ENCODE results near the gene OR2T10.
"Not testable (repeated sequence)": the region's sequence is repeated elsewhere in the genome, so short reads cannot be mapped to it uniquely, and the experiment has no call there.

Gene OR2T10

DNA sequence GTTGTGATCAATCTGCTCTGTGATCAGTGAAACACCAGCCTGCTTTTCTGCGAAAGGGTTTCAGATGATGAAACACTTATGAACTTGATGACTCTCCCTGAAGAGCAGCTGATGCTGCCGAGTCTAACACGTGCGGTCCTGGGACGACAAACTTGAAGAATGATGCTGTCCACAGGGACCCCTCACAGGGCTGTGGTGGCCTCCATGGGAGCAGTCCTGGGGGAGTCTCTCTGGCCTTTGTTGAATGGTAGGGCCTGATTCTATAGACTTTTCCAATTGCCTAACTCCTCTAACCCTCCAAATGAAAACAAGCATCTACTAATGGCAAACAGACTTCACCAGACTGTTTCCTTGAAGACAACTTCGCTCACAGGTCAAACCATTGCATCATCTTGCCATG, at the start of gene OR2T10:
OR2T10 (minus strand) TSS at position 112 of the 400 bp plus-strand sequence. CDS start 3,932 bp downstream, outside the sequence.
- in situ Hi-C loops (cut with HindIII; ENCODE audit: low sequenced_read_pairs): no loop called here

DNA sequence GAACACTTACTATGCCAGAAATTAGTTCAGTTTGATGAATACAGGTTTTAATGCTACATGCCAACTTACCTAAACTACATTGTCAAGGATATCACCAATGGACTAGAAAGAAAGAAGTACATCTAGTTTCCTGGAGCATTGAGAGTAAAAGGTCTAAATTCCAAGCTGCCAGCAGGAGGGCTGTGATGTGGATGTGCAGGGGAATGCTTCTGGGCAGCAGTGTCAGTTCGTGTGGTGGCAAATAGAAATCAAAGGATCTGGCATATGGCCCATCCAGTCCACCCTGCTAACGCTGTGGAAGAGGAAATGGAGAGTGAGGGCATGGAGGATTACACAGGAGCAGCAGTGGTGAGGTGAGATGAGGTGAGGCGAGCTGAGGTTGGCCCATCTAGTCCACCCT, 47.7 kb upstream of the OR2T10 start, which contains the start of gene OR2T35:
OR2T35 (minus strand) TSS at position 101 of the 400 bp plus-strand sequence. CDS start 6,020 bp downstream, outside the sequence.
- in situ Hi-C loops (cut with HindIII; ENCODE audit: low sequenced_read_pairs): not testable (repeated sequence)

DNA sequence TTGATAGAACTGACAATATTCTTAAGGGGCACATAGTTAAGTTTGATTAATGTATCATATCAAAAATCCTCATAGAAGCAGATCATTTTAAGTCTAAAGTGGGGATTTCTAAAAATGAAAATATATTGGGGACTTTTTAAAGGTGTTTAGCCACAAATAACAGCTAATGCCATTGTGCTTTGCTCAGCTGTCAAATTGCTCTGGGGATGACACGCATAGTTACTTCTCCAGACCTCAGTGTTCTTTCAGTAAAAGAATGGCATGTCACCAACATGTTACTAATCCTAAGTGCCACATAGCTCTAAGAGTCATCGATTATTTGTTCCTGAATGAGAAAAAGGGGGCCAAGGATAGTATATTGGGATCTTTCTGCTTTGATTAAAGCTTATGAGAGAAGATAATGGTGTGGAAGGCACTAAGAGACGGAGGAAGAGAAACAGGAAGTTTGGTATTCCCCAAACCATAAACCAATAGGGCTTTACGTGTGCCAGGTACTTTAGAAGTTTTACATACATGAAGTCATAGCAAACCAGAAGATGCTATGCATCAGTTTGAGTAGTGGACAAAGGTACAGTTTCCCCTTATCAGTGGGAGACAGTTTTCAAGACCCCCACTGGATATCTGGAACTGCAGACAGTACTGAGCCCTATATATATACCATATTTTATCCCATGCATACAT, 45.6 kb upstream of the OR2T10 start:
- in situ Hi-C loops (cut with HindIII; ENCODE audit: low sequenced_read_pairs): not testable (repeated sequence)

- in situ Hi-C loops (cut with HindIII; ENCODE audit: low sequenced_read_pairs): not testable (repeated sequence)
Observed at GRCh38 chr1:248641583-248641982, 44.1 kb upstream of the OR2T10 start.

DNA sequence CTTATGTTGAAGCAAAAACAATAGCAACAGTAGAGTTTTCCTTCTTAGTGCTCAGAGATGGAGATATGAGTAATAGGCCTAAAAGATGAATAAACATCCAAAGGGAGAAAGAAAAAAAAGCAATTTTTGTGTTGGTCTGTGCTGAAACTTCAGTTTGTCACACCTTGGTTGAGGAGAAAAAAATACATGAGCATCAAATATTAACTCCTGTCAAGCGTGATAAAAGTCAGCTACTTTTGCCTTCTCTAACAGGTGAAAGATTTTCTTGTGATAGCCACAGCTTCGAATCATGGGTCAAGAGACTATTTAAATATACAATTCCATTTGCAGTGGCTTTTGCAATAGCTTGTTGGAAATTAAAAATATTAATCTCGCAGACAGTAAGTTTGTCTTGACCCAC, 43.4 kb upstream of the OR2T10 start:
- in situ Hi-C loops (cut with HindIII; ENCODE audit: low sequenced_read_pairs): not testable (repeated sequence)

DNA sequence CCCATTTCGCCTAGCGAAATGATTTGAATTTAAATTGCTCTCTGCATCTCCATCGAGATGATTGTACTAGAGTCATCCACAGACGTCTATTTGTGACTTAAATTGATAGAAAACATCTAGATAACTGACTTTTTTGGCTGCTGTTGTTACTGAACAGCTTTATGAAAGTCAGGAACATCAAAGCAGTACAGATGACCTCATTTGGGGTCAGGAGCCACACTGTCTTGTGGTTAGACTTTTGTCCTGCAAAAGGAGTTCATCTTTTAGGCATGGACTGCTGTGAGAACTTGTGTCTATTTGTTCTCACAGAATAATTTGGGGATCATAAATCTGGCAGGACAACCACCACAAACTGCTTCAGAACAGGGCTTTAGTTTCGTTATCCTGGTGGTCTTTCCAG, 42.2 kb upstream of the OR2T10 start:
- in situ Hi-C loops (cut with HindIII; ENCODE audit: low sequenced_read_pairs): not testable (repeated sequence)

DNA sequence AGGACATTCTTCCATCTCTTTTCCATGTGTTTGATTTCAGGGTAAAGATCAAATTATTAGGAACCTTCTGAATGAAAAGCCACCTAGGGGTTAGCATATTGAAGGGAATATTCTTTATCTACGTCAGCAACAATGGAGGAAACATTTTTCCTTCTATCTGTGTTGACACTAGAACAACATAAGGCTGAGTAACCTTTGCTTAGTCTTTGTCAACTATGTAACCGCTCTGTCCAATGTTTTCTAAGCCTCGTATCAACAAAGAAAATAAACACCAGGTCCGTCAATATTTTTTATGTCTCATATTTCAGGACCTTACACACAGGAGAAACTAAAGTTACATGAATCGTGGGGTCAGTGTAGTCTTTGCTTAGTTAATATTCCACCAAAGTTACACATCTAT, 39.1 kb upstream of the OR2T10 start:
- in situ Hi-C loops (cut with HindIII; ENCODE audit: low sequenced_read_pairs): not testable (repeated sequence)

DNA sequence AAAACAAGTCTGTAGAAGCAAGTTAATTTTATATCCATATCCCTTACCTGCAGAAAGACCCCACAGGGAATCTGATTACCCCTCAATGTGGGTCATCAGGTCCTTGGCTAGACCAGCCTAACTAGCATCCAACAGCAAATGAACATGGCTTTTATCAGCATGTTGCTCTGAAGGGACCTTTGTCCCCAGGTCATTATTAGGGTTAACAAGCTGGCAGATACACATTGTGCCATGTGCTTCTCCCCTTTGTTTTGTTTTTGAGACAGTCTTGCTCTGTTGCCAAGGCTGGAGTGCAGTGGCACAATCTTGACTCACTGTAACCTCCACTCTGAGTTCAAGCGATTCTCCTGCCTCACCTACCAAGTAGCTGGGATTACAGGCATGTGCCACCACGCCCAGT, 37.5 kb upstream of the OR2T10 start, which contains the start of gene OR2T11:
OR2T11 (minus strand) TSS at position 101 of the 400 bp plus-strand sequence. CDS start 7,963 bp downstream, outside the sequence.
- in situ Hi-C loops (cut with HindIII; ENCODE audit: low sequenced_read_pairs): not testable (repeated sequence)

DNA sequence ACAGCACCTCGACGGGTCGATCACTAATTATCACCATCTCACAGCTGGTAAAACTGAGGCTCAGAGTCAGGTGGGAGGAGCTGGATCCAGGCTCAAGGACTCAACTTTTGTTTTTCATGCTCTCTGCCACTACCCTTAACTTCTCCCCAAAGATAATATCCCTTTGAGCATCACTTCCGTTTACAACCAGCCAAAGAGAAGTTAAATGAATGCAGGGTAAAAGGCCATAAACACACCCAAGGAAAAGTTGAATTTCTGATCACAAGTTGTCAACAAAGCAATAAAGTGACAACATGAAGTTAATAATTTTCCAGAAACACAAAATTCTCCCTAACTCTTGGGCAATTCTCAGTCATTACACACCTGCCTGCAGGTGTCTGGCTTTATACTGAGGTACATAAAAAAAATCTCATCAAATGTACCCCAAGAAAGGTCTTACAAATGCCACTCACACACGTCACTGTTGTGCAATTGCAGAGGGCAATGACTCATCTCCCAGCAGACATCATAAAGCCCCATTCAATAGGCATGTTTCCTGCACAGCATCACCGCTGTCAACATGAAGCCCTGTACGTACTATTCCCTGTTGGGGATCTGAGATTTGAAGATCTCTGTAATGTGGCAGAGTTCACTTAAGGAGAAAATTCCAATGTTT, 34.0 kb upstream of the OR2T10 start:
- in situ Hi-C loops (cut with HindIII; ENCODE audit: low sequenced_read_pairs): no loop called here

- in situ Hi-C loops (cut with HindIII; ENCODE audit: low sequenced_read_pairs): no loop called here
Observed at GRCh38 chr1:248630551-248630950, 33.1 kb upstream of the OR2T10 start.

- in situ Hi-C loops (cut with HindIII; ENCODE audit: low sequenced_read_pairs): no loop called here
Observed at GRCh38 chr1:248627971-248628844, 30.7 kb upstream of the OR2T10 start.

GRCh38 chr1:248625971-248626370, 28.5 kb upstream of the OR2T10 start:
- in situ Hi-C loops (cut with HindIII; ENCODE audit: low sequenced_read_pairs): no loop called here

DNA sequence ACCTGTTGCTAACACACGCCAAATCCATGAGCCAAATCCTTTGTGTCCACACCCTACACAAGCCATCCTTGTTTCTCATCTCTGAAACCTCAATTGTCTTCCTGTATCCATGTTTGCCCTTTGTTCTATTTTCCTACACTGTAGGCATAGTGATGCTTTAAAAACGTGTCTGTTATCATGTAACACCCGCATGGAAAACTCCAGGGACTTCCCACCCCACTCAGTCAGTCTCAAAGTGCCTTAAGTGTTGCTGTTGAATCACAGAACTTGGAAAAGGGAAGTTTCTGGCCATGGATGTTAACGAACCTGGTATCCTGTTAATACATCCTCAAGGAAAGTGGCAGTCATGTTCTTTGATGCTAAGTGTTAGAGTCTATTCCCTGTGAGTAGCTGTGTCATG, 27.7 kb upstream of the OR2T10 start:
- in situ Hi-C loops (cut with HindIII; ENCODE audit: low sequenced_read_pairs): no loop called here

- in situ Hi-C loops (cut with HindIII; ENCODE audit: low sequenced_read_pairs): no loop called here
Observed at GRCh38 chr1:248622570-248623001, 25.1 kb upstream of the OR2T10 start.

- in situ Hi-C loops (cut with HindIII; ENCODE audit: low sequenced_read_pairs): no loop called here
Observed at GRCh38 chr1:248621770-248622169, 24.3 kb upstream of the OR2T10 start.

DNA sequence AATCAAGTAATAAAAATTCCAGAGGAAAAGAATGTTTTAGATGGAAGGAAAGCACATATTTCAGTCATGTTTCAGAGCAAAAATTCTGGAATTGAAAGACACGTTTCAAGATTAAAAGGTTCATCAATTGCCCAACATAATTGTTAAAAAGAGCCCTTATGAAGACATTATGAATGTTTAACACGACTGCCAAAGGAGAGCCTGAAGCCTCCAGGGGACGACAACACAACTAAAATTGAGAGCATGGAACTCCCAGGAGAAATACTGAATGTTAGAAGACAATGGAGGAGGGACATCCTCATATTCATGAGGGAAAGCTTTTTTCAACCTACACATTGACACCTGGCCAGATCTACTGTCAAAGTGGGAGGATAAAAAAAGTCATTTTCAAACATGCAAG, 21.4 kb upstream of the OR2T10 start:
- in situ Hi-C loops (cut with HindIII; ENCODE audit: low sequenced_read_pairs): no loop called here

DNA sequence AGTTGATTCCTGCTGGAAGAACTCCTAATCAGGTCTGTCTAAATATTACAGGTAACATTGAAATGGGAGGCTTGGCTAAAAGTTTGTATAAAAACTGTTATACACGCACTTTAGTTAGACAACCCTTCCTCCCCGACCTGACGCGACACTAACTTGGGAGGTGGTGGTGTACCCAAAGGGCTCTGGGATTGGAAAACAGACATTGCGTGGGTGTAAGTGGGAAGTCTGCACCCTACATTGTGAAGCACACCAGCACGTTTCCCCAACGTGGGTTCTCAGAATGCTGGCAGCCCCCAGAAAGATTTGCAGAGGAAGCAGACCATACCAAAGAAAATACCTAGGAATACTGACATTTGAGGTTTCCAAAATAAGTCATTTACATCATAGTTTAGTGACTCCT, 20.6 kb upstream of the OR2T10 start:
- in situ Hi-C loops (cut with HindIII; ENCODE audit: low sequenced_read_pairs): no loop called here

DNA sequence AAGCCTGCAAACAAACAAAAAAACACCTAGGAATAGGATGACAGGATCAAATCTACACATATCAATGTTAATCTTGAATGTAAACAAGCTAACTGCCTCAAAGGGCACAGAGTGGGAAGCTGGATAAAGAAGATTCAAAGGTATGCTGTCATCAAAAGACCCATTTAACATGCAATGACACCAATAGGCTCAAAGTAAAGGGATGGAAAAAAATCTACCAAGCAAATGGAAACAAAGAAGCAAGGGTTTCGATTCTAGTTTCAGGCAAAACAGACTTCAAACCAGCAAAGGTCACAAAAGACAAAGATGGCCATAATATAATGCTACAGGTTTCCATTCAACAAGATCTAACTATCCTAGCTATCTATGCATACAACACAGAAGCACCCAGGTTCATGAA, 16.2 kb upstream of the OR2T10 start:
- in situ Hi-C loops (cut with HindIII; ENCODE audit: low sequenced_read_pairs): no loop called here

- in situ Hi-C loops (cut with HindIII; ENCODE audit: low sequenced_read_pairs): no loop called here
Observed at GRCh38 chr1:248611883-248612414, 14.4 kb upstream of the OR2T10 start.

GRCh38 chr1:248610301-248610700, 12.8 kb upstream of the OR2T10 start:
- in situ Hi-C loops (cut with HindIII; ENCODE audit: low sequenced_read_pairs): no loop called here

DNA sequence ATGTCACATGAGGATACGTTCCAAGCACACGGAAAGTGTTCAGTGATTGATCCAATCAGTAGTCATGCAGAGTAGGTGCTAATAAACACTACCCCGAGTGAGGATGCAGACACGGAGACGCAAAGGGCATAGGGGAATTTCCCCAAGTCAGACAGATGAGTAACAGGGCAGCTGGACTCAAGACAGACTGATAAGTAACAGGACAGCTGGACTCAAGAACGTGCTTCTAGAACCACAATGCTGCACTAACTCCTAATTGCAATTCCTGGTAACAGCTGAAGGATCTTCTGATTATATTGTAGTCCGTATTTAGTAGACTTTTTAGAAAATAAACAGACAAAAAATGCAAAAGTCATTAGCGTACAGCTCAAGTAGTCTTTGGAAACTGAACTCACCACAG, 1.9 kb upstream of the OR2T10 start:
- in situ Hi-C loops (cut with HindIII; ENCODE audit: low sequenced_read_pairs): no loop called here
